Kidney (tissue), 14 donors: ENCODE measurements around the gene ABLIM2. TPM values are rescaled to one million over a fixed set of nuclear protein-coding genes. Genes with fewer than 3 reads are reported as not detected.

Experiments
- DNase-seq, 5 donors: peaks; one replicate each; pipeline ENCODE4 v3.0.0-alpha.2; 2013 to 2020
- FAIRE-seq: peaks from 2 replicates; lab custom pipeline; 2012; peaks lifted over from hg19 to GRCh38; lab: Jason Lieb, UNC
- H3K27ac ChIP-seq, 2 donors: one replicate each; pipeline ENCODE4 v1.7.0; 2013; ENCODE audit warnings: low read depth in 2 of 2, low read length in 2 of 2, inconsistent platforms in 1 of 2
- H3K27me3 ChIP-seq: one replicate; pipeline ENCODE4 v1.7.1; 2013; ENCODE audit warnings: low read length, inconsistent platforms; ENCODE audit not compliant: control insufficient read depth, insufficient read depth
- H3K36me3 ChIP-seq, 3 donors: one replicate each; pipeline versions ENCODE4 v1.7.0 to v1.7.1; 2013; ENCODE audit warnings: low read length in 3 of 3, control low read depth in 1 of 3, inconsistent platforms in 1 of 3; ENCODE audit not compliant: insufficient read depth in 3 of 3, control insufficient read depth in 2 of 3
- H3K4me1 ChIP-seq, 3 donors: one replicate each; pipeline versions ENCODE4 v1.7.0 to v1.7.1; 2013; ENCODE audit warnings: low read length in 3 of 3, inconsistent platforms in 1 of 3, low read depth in 1 of 3; ENCODE audit not compliant: control insufficient read depth in 2 of 3, insufficient read depth in 2 of 3
- H3K4me3 ChIP-seq, 3 donors: one replicate each; pipeline versions ENCODE4 v1.7.0 to v1.8.1; 2013; ENCODE audit warnings: low read length in 3 of 3, control low read depth in 1 of 3, inconsistent platforms in 1 of 3
- H3K9ac ChIP-seq, 3 donors: one replicate each; pipeline versions ENCODE4 v1.7.0 to v1.7.1; 2013; ENCODE audit warnings: low read length in 3 of 3, control low read depth in 1 of 3, inconsistent platforms in 1 of 3
- H3K9me3 ChIP-seq, 3 donors: one replicate each; pipeline versions ENCODE4 v1.7.0 to v1.7.1; 2013; ENCODE audit warnings: low read length in 3 of 3, control low read depth in 1 of 3, inconsistent platforms in 1 of 3; ENCODE audit not compliant: control insufficient read depth in 2 of 3, insufficient read depth in 1 of 3
- CTCF ChIP-seq: IDR thresholded peaks from 3 replicates; pipeline ENCODE4 v1.5.1; 2012; ENCODE audit warnings: mild to moderate bottlenecking, moderate library complexity, borderline replicate concordance; ENCODE audit not compliant: insufficient read depth; ENCODE audit errors: extremely low read depth
- intact Hi-C: fragments of 100-400 bp; cut with DNase I; formaldehyde crosslinking; loops from one replicate; pipeline ENCODE4 v1.11.1; 2022
- polyA plus RNA-seq: library from polyadenylated mRNA; stranded (reverse); fragments of 350-450 nt; fragmentation: Illumina TruSeq; extraction: RNeasy Lipid Tissue Mini Kit (QIAGEN cat#74804); gene quantifications from one replicate; pipeline ENCODE4 v1.2.3, GENCODE V29; 2014; ENCODE audit warnings: low read depth, low replicate concordance; ENCODE audit not compliant: insufficient read depth
- total RNA-seq: library from RNA; stranded (reverse); fragmentation: NEBNext Ultra II Directional; extraction: Animal tissue kit (Norgen Biotek cat#: 25700); gene quantifications from one replicate; pipeline ENCODE4 v1.2.1, GENCODE V29; 2021
- donor health status: control.
- donor health status: control.
- donor health status: control.
- donor health status: control.
- donor health status: control.
- donor health status: DM: yes; HTN: yes; CAD: no.
- donor health status: Normal renal cell carcinoma (clear cell type).

The ABLIM2 gene
- total and polyA plus RNA-seq, 2 donors from 2014 or later, result 9.5 to 23.3 TPM

DNA sequence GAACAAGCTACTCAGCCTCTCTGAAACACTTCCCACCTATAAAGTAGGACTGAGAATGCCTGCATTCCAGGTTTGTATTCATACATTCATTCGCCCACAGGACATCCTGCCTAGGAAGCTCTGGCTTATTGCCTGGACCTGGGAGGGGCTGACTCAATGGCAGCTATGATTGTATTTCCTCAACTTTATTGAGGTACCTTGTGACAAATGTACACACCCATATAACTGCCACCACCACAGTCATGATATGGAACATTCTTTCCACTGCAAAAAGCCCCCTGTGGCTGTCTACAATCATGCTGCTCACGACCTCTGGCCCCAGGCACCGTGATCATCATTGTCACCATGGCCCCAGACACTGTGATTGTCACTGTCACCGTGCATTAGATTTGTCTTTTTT lies 68.3 kb downstream of the ABLIM2 start:
- H3K27ac ChIP-seq, result no peak overlapping the region
- H3K9ac ChIP-seq, result no peak overlapping the region
- no peaks in the 10 kb centered on the region for H3K27me3 ChIP-seq
- intact Hi-C loops, result no loop called here
- H3K36me3 ChIP-seq, result no peaks in the 10 kb centered on the region
- no peak for FAIRE-seq
- no peaks in the 10 kb centered on the region for H3K4me1 ChIP-seq
- no peak overlapping the region for H3K4me3 ChIP-seq
- TF ChIP-seq CTCF, result no peak
- DNase-seq, result peak in 2 of 5 donors; percentile 34
- H3K9me3 ChIP-seq, result peaks cover 0 to 15% (median 0%) of the 10 kb centered on the region in 3 donors

- Histone ChIP-seq H3K9me3 (peaks cover 0 to 15% (median 0%) of the 10 kb centered on the region in 3 donors), H3K9ac (no peak overlapping the region), H3K4me3 (no peak overlapping the region), H3K36me3 (no peaks in the 10 kb centered on the region), H3K27ac (no peak overlapping the region), H3K27me3 (no peaks in the 10 kb centered on the region), H3K4me1 (no peaks in the 10 kb centered on the region)
- FAIRE-seq, result no peak
- no peak for TF ChIP-seq CTCF
- intact Hi-C loops, result no loop called here
- peak in 1 of 5 donors; percentile 64 for DNase-seq
Observed at GRCh38 chr4:8089862-8090261, 68.8 kb downstream of the ABLIM2 start.

GRCh38 chr4:8088966-8089491 lies 69.6 kb downstream of the ABLIM2 start:
- Histone ChIP-seq H3K27me3 (no peaks in the 10 kb centered on the region), H3K36me3 (no peaks in the 10 kb centered on the region), H3K9me3 (peaks cover 0 to 9% (median 0%) of the 10 kb centered on the region in 3 donors), H3K4me1 (no peaks in the 10 kb centered on the region), H3K4me3 (no peak overlapping the region), H3K9ac (no peak overlapping the region), H3K27ac (no peak overlapping the region)
- intact Hi-C loops, result no loop called here
- DNase-seq, result peak in 1 of 5 donors; percentile 28
- no peak for TF ChIP-seq CTCF
- FAIRE-seq, result no peak
